HepG2 (cell line): Measurements from ENCODE around the gene SPECC1L. TPM values are rescaled to one million over a fixed set of nuclear protein-coding genes. Genes with fewer than 3 reads are reported as not detected.

ENCODE experiments used
- ATAC-seq: fragments of 200-7000 bp; cut with Tn5 transposase; 3 replicates; pipeline ENCODE4 v1.9.1; 2020; ENCODE audit warnings: mild to moderate bottlenecking, moderate library complexity
- BruUV-seq: library from RNA; stranded (reverse); fragments of 400-500 nt; replicated peaks from 2 replicates; lab custom pipeline; 2021; lab: Mats Ljungman, UMichigan
- CTCF ChIA-PET: fragments of 300-600 bp; formaldehyde crosslinking; extraction: SDS; loops from one replicate; lab custom pipeline; 2021; ENCODE audit warnings: low total read pairs, inconsistent platforms, low intra/inter-chr PET ratio; lab: Yijun Ruan, JAX
- POLR2A ChIA-PET: fragments of 350-600 bp; sonication (Branson Sonifier 250); formaldehyde crosslinking; loops from one replicate; lab custom pipeline; 2020; ENCODE audit warnings: antibody characterized with exemption, inconsistent platforms; lab: Yijun Ruan, JAX
- DNase-seq: peaks from one replicate; pipeline ENCODE4 v3.0.0-alpha.2; 2015; ENCODE audit warnings: low spot score
- FAIRE-seq: peaks from 3 replicates; lab custom pipeline; 2011; peaks lifted over from hg19 to GRCh38; lab: Jason Lieb, UNC
- H2AFZ ChIP-seq: one replicate; pipeline ENCODE4 v1.6.1; 2011; ENCODE audit warnings: low read length, inconsistent platforms
- H3K27ac ChIP-seq: fragments of 300-600 bp; 3 replicates; pipeline ENCODE4 v1.8.0; 2011; ENCODE audit warnings: mixed run types, mild to moderate bottlenecking, mixed read lengths, low read length, inconsistent platforms; ENCODE audit not compliant: insufficient read depth; ENCODE audit errors: extremely low read length
- H3K27me3 ChIP-seq, 2 experiments: fragments of 200-600 bp in 1 of 2; 2 replicates in 1 of 2; 3 replicates in 1 of 2; pipeline versions ENCODE4 v1.6.0 to v1.8.0; 2011; ENCODE audit warnings: low read length in 2 of 2, mild to moderate bottlenecking in 2 of 2, moderate library complexity in 2 of 2, inconsistent platforms in 1 of 2; ENCODE audit not compliant: insufficient read depth in 2 of 2, control insufficient read depth in 1 of 2
- H3K36me3 ChIP-seq, 2 experiments: fragments of 200-600 bp in 1 of 2; replicated peaks in 1 of 2; 2 replicates in 1 of 2; 3 replicates in 1 of 2; pipeline versions ENCODE4 v1.5.1 to v1.8.0; 2011; ENCODE audit warnings: low read length in 2 of 2, inconsistent platforms in 1 of 2; ENCODE audit not compliant: insufficient read depth in 2 of 2, control insufficient read depth in 1 of 2
- H3K4me1 ChIP-seq: 2 replicates; pipeline ENCODE4 v1.5.1; 2012; ENCODE audit warnings: low read length, inconsistent platforms; ENCODE audit not compliant: insufficient read depth
- H3K4me2 ChIP-seq: 2 replicates; pipeline ENCODE4 v1.6.0; 2011; ENCODE audit warnings: low read depth, low read length, inconsistent platforms
- H3K4me3 ChIP-seq, 3 experiments: fragments of 200-600 bp in 1 of 3; sonication (generic), shearing (Covaris generic) in 1 of 3; replicated peaks in 1 of 3; 2 replicates each; pipeline ENCODE4 v1.5.1; 2011 to 2016; ENCODE audit warnings: low read length in 3 of 3, inconsistent platforms in 2 of 3, low read depth in 2 of 3, mild to moderate bottlenecking in 2 of 3, control low read depth in 1 of 3, mixed read lengths in 1 of 3; ENCODE audit not compliant: insufficient read depth in 1 of 3
- H3K79me2 ChIP-seq: one replicate; pipeline ENCODE4 v1.6.1; 2011; ENCODE audit warnings: low read length, inconsistent platforms; ENCODE audit not compliant: insufficient read depth
- H3K9ac ChIP-seq: 2 replicates; pipeline ENCODE4 v1.6.0; 2011; ENCODE audit warnings: mild to moderate bottlenecking, low read depth, low read length, inconsistent platforms; ENCODE audit not compliant: insufficient read depth
- H3K9me3 ChIP-seq: 2 replicates; pipeline ENCODE4 v1.5.1; 2012; ENCODE audit warnings: mild to moderate bottlenecking, low read length
- H4K20me1 ChIP-seq: 2 replicates; pipeline ENCODE4 v1.6.0; 2011; ENCODE audit warnings: inconsistent platforms, mild to moderate bottlenecking, low read length, moderate library complexity; ENCODE audit not compliant: insufficient read depth
- CEBPB ChIP-seq: IDR thresholded peaks from 2 replicates; pipeline ENCODE4 v1.6.1; 2011; ENCODE audit warnings: low read depth, low read length, improper control_type of control experiment, borderline replicate concordance
- FUBP1 ChIP-seq: sonication (generic); formaldehyde crosslinking; IDR thresholded peaks from 2 replicates; pipeline ENCODE4 v1.5.1; 2020; ENCODE audit warnings: missing genetic modification reagents, mild to moderate bottlenecking, borderline replicate concordance
- KDM3A ChIP-seq: IDR thresholded peaks from 2 replicates; pipeline ENCODE4 v1.6.1; 2018; ENCODE audit warnings: low read depth, missing compliant biosample characterization
- MATR3 ChIP-seq: sonication (generic); formaldehyde crosslinking; IDR thresholded peaks from 2 replicates; pipeline ENCODE4 v1.4.0; 2020; ENCODE audit warnings: missing genetic modification reagents
- MTF2 ChIP-seq: sonication (generic); formaldehyde crosslinking; IDR thresholded peaks from 2 replicates; pipeline ENCODE4 v1.5.0; 2020; ENCODE audit warnings: missing genetic modification reagents, borderline replicate concordance
- ZNF263 ChIP-seq: sonication (generic); formaldehyde crosslinking; IDR thresholded peaks from 2 replicates; pipeline ENCODE4 v1.4.0; 2020; ENCODE audit warnings: missing genetic modification reagents
- ZNF281 ChIP-seq: sonication (generic); formaldehyde crosslinking; IDR thresholded peaks from 2 replicates; pipeline ENCODE4 v1.4.0; 2020; ENCODE audit warnings: missing genetic modification reagents, borderline replicate concordance
- ZNF574 ChIP-seq: sonication (generic); formaldehyde crosslinking; IDR thresholded peaks from 2 replicates; pipeline ENCODE4 v1.4.0; 2020; ENCODE audit warnings: missing genetic modification reagents
- ZNF678 ChIP-seq: sonication (generic); formaldehyde crosslinking; IDR thresholded peaks from 2 replicates; pipeline ENCODE4 v1.4.0; 2020; ENCODE audit warnings: mild to moderate bottlenecking, missing genetic modification reagents
- ZNF761 ChIP-seq: sonication (generic); formaldehyde crosslinking; conservative IDR thresholded peaks from 2 replicates; pipeline ENCODE4 v1.4.0; 2020; ENCODE audit warnings: mild to moderate bottlenecking, missing genetic modification reagents
- WGBS: methylation state at CpG from one replicate; pipeline ENCODE4 v1.1.6; 2017; ENCODE audit warnings: low lambda C conversion rate; 5-methylcytosine and 5-hydroxymethylcytosine counted together
- in situ Hi-C: cut with HindIII; loops from 2 replicates; pipeline ENCODE4 v1.10.0; 2017; ENCODE audit warnings: low pct_unique_long_range_greater_than_20kb; ENCODE audit not compliant: extremely low pct_ligation_motif_present
- intact Hi-C: fragments of 100-400 bp; cut with micrococcal nuclease; formaldehyde crosslinking; loops from one replicate; pipeline ENCODE4 v1.10.0; 2022; ENCODE audit not compliant: unreplicated experiment
- polyA plus RNA-seq, 8 experiments: library from polyadenylated mRNA; depleted of rRNA in 3 of 8; stranded (reverse) in 7 of 8; unstranded in 1 of 8; fragments of >200 nt; fragmentation: Illumina TruSeq in 4 of 8; extraction: Trizol in 4 of 8; gene quantifications; 2 replicates each; pipeline versions ENCODE4 v1.2.1 to v1.2.3, GENCODE V29; 2011 to 2016; ENCODE audit warnings: low read depth in 4 of 8, missing spikeins in 1 of 8, mixed read lengths in 1 of 8; ENCODE audit not compliant: insufficient read depth in 1 of 8
- total RNA-seq, 5 experiments: library from RNA; depleted of rRNA; stranded (reverse); fragments of >200 nt; fragmentation: Illumina TruSeq; extraction: Trizol; gene quantifications; 2 replicates each; pipeline ENCODE4 v1.2.3, GENCODE V29; 2016; ENCODE audit warnings: low read depth in 1 of 5

The SPECC1L gene
- total and polyA plus RNA-seq, 2 of the 13 experiments (the other 11 are each of a cell fraction or from before 2014, with no cell fraction given), result 14.1 to 30.3 TPM

- no peak overlapping the region for H2AFZ ChIP-seq
- peaks cover 11 to 29% of the 10 kb centered on the region in 2 experiments for H3K36me3 ChIP-seq
- no peak overlapping the region for H3K9ac ChIP-seq
- no peaks in the 10 kb centered on the region for H3K9me3 ChIP-seq
- DNase-seq (no peak), FAIRE-seq (no peak), ATAC-seq (no peak)
- no peak overlapping the region for H3K27ac ChIP-seq
- ChIA-PET POLR2A (no interaction called here), CTCF (no interaction called here)
- no TSS peak for BruUV-seq
- H3K4me2 ChIP-seq, result no peak overlapping the region
- H3K79me2 ChIP-seq, result no peaks in the 10 kb centered on the region
- no peak for TF ChIP-seq ZNF761 (CRISPR knock-in tag)
- no peak for TF ChIP-seq ZNF678 (CRISPR knock-in tag)
- no peak for TF ChIP-seq ZNF263 (CRISPR knock-in tag)
- TF ChIP-seq FUBP1 (CRISPR knock-in tag), result no peak
- TF ChIP-seq MATR3 (CRISPR knock-in tag), result no peak
- no peak for TF ChIP-seq ZNF574 (CRISPR knock-in tag)
- TF ChIP-seq MTF2 (CRISPR knock-in tag), result no peak
- TF ChIP-seq KDM3A (CRISPR knock-in tag), result no peak
- TF ChIP-seq ZNF281 (CRISPR knock-in tag), result no peak
- TF ChIP-seq CEBPB, result no peak
- H3K27me3 ChIP-seq, result no peaks in the 10 kb centered on the region
- H3K4me1 ChIP-seq, result peaks cover 6% of the 10 kb centered on the region; the same call in 1 of the 2 replicates
- in situ Hi-C loops, result no loop called here
- intact Hi-C loops, result no loop called here
- 79% methylated on average over 2 of the region's 2 CpGs for WGBS
- no peaks in the 10 kb centered on the region for H4K20me1 ChIP-seq
- no peak overlapping the region for H3K4me3 ChIP-seq
These were observed 122.5 kb downstream of the SPECC1L start for GRCh38 chr22:24393012-24393559.
